Raji (cell line): ENCODE measurements around the gene TMEM80.

ENCODE experiments used
- POLR2A ChIP-seq: IDR thresholded peaks from 2 replicates; pipeline ENCODE4 v1.6.1; 2011; ENCODE audit warnings: low read depth, low read length, control low read depth; ENCODE audit not compliant: insufficient read depth

Gene TMEM80

DNA sequence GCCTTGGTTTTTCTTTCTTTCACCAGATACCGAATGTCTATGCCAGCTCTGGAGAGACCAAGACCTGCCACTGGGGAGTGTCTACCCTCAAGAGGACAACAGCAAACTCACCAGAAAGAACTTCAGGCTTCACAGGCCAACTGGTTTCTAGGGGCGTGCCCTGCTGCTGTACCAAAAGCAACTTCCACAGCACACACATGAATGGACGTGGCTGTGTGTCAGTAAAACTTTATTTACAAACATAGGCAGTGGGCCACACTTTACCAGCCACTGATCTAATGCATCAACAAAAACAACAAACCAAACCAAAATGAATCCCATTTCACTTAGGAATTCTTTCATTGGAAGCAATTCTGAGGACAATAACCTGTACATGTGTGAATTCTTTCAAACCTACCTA, 17.3 kb upstream of the TMEM80 start:
- no peak for TF ChIP-seq POLR2A

DNA sequence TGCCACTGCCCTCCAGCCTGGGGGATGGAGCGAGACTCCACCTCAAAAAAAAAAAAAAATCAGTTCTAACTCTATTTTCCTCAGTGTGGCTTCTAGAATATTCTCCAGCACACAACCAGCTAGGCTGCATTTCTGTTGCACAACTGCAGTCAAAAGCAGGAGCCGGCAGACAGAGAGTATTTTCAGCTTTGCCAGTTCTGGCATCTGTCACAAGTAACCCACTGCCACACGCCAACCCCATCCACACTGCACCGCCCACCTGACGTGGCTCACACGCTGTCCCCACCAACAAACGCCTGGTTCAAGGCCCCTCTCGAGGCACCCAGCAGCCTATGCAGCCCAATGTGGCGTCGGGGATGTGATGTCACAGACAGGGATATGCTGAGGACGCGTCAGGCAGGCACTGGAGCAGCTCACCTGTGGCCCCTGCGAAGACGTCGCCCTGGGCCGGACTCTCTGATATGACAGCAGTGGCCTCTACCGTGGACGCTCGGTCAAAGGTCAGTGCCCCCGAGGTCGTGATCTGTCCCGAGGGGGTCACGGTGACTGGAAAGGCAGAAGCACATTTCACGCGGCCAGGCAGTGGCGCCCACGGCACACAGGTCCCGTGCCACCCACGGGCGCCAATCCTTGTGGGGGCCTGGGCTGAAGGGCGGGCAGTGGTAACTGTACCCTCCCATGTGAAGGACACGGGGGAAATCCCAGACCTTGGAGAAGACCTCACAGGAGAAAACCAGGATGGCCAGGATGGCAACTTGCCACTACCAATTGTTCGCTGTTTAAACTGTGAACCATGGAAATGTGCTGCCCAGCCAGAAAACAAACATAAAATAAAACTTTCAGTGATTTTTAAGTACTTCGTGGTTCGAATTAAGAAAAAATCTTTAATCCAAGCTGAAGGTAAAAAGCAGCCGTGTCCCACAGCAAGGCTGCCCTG, 16.1 kb upstream of the TMEM80 start:
- no peak for TF ChIP-seq POLR2A

DNA sequence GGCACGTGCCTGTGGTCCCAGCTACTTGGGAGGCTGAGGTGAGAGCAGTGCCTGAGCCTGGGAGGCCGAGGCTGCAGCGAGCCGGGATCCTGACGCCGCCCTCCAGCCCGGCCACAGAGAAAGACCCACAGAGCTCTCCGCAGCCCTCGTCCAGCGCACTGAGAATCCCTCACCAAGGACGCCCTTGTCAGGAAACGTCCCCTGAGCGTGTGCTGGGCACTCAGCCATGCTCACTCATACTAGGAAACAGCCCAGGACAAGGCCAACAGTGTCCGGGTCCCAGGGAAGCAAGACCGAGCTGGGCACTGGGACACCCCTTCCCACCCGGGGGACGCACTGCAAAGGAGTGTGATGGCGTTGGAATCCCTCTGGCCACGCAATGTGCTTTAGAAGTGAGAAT, 15.1 kb upstream of the TMEM80 start:
- TF ChIP-seq POLR2A: no peak

DNA sequence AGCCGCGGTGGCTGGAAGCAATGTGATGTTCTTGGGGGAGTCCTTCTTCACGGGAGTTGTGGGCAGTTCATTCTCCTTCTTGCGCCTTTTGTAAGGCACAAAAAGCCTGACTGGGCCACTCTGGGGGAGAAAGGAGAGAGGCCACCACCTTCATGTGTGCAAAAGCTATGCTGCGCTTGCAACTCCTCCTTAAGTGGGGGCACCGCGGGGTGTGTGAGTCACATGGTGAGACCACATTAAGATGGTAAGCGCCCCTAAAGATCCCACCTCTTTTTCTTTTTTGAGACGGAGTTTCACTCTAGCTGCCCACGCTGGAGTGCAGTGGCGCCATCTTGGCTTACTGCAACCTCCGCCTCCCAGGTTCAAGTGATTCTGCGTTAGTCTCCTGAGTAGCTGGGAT, 14.6 kb upstream of the TMEM80 start:
- no peak for TF ChIP-seq POLR2A

DNA sequence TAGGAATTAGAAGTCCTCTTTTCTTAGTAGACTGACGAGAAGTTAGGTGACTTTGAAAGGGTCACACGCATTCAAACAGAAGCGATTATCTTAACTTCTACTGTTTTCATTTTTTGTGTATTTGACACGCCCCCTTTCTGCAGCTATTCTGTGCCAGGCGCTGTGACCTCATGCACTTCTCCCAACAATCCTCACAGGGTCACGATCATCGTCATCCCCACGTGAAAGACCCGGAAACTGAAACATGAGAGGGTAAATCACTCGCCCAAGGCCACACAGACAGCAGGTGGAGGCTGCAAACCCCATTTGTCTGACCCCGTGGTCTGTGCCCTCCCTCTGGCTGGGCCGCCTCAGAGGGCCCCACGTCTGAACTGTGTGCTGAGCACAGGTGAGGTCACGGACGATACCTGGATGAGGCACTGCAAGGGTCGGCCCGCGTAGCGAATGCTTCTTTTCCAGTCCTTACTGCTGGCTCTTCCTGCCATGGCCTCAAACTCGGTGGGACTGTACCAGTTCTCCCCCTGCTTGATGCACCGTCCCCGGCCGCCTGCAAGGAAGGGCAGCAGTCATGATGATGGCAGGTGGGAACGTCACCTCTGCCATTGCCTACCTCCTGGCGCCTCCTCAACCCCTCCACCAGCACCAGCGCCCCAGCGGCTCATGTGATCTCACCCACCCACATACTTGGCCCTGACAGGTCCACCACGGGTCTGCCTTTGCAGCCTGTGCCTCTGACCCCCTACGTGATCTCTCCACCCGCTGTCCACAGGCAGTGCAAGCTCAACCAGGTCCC, 9.0 kb upstream of the TMEM80 start:
- TF ChIP-seq POLR2A: no peak

DNA sequence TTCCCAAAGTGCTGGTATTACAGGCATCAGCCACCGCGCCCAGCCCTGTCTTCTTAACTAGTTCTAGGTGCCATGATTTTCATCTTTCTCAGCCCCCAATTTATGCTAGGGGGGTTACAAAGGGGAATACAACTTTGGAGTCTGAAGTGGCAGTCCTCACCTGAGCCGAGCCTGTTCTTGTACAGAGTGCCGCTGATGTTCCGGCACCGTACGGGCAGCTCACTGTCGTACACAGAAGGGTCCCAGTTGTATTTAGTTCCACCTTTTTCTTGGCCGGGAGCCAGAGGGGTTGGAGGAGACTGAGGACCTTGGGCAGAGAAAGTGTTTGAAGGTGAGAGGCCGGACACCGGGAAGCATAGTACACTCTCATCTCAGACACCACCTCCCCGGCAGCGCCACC, 7.9 kb upstream of the TMEM80 start:
- no peak for TF ChIP-seq POLR2A

DNA sequence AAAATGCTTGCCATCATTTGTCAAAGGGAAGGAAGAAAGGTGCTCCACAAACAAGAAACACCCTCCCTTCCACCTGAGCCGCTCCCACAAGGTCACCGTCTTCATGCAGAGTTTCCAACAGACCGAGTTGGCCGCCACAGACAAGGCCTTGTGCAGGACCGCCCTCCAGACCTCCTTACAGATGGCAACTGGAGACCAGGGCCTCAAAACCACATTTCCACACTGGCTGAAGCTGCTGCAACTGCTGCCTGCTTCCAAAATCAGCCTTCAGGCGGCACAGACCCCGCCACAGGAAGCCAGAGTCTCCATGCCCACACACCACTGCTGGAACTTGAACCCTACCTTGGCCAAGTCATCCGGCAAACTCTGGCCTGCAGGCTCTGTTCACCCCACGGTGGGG, 6.9 kb upstream of the TMEM80 start:
- no peak for TF ChIP-seq POLR2A

DNA sequence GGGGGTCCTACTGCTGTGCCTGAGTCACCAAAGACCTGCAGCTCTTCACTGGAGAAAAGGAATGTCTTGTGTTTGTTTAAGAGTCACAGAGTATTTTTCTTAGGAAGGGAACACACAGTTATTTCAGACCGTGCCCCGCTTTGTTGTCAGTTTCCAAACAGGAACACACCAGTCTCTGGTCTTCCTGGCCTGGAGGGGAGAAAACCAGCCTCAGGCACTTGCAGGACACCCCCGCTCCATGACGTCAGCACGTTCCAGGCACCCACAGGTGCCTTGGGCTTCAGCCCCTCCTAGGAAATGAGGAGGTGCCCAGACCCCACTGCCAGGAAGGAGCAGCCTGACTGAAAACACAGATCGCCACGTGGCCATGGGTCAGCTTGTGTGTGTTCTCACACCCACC, 6.0 kb upstream of the TMEM80 start:
- TF ChIP-seq POLR2A: no peak

DNA sequence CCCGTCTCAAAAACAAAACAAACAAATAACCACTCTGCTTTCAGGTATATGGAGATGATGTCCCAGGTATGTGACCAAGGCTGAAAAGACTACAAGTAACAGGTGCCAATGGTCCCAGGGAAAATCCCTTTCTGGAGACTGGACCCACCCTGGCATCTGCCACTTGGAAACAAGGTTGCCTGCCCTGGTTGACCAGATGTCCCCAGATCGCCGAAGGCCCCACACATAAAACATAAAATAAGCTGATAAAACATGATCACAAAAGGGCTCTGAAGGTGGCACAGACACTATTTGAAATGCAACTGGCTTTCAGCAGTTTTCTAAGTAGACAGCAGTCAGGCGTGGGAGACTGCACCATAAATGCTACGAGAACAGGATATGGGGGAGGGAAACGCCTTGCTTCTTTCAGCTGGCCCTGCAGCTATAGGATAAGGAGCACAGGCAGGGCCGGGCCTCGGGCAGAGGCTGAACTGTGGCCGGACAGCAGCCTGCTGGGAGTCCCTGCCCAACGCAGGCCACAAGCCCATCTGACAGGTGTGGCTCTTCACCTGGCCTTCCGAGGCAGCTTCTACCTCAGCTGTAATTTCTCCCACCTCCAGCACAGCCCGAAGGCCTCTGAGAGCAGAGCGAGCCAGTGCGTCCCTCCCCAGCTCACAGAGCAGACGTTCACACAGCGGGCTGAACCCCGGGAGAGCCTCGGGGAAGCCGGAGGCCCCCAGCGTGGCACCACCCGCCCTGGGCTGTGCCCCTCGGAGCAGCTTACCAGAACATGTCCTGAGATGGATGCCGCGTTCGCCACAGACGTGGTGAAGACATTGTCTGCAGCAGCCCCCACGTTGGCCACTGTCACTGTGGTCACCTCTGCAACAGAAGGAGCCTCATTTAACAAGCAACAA, 4.6 kb upstream of the TMEM80 start:
- TF ChIP-seq POLR2A: no peak

DNA sequence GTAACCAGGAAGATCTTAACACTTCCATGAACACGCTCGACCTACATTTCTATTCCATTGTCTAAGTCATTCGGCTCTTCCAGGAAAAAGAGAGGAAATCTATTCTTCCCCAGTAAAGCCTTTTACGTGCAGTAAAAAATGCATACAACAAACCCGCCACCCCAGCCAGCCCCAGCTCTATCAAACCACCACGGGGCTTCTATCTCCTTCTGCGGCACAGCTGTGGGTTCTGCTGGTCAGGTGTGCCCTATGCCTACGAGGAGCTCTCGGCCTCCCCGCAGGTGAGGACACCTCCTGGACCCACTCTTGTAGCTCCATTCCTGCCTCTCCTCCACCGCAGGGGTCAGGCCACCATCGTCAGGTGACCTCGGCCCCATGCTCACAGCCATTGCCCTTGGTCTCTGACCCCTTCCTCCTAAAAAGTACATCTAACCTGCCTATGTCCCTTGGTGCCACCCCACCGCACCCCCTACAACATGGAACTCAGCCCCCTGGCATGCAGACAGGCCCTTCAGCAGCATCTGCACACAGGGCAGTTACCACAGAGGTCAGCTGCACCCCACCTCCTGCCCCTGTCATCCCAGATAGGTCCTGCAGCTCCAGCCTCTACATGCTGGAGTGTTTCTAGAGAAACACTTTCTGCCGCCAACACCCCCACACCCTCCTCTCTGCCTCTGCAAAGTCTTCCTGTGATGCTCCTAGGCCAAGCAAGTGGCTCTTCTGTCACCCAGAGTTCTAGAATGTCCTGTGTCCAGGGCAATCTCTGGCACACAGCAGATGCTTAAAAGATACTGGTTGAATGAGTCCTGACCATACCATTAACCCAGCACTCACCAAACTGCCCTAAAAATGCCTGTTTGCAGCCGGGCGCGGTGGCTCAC, 3.7 kb upstream of the TMEM80 start:
- TF ChIP-seq POLR2A: no peak

DNA sequence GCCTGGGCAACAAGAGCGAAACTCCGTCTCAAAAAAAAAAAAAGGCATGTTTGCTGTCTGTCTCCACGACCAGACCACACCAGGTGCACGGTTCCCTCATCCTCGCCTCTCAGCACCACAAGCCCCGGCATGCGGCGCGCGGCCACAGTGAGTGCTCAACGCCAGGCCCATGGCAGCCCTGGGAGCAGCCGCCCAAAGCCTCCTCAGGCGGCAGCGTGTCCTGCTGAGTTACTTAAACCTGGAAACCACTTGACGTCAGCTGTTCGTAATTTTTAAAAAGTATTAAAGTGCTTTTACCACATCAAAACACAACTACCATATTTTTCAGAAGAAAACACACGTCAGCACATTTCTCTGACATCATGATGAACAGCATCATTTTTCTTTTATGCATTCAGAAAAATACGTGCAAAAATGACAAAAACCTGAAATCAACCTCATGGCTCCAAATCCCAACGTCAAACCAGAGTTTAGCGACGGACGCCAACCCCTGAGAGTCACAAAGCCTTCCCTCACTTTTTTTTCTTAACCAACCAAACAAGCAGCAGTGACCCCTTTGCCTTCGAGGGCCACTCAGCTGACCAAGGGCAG, 2.7 kb upstream of the TMEM80 start:
- TF ChIP-seq POLR2A: no peak

DNA sequence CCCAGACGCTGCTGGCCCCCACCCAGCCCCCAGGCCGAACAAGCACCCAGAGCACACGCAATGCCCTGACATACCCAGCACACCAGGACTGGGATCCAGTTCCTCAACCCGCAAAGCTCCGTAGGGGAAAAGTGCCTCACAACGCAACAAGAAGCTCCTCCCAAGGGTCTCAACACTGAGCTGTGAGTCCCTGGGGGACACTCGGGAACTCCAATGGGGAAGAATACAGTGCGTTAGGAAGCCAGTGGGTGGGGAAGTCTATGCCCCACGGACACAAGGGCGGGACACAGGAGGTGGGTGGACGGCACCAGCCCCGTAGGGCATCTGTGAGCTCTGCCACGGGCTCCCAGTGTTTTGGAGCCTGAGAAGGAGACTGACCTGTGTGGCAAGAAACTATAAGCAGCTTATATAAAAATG, 2.2 kb upstream of the TMEM80 start:
- TF ChIP-seq POLR2A: no peak

DNA sequence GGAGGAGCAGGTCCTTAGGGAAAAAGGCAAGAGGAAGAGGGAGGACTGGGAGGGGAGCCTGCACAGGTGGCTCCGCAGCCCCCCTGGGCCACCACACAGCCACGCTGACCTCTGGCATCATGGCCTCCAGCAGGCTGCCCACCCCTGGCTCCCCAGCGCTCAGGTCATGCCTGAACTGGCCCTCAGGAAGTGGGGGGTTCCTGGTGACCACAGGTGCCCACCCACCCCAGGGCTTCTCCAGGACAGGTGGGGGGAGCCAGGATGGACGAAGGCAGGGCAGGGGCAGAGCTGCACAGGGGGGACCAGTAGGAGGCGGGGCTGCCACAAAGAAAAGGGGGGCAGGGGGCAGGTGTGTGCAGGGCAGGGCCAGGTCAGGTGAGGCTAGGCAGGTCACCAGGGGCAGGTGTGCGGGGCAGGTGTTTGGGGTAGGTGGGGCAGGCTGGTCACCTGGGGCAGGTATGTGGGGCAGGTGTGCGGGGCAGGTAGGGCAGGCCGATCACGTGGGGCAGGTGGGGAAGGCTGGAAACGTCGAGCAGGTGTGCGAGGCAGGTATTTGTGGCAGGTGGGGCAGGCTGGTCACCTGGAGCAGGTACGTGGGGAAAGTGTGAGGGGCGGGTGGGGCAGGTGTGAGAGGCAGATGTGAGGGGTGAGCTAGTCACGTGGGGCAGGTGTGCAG, 1.6 kb upstream of the TMEM80 start:
- TF ChIP-seq POLR2A: no peak

DNA sequence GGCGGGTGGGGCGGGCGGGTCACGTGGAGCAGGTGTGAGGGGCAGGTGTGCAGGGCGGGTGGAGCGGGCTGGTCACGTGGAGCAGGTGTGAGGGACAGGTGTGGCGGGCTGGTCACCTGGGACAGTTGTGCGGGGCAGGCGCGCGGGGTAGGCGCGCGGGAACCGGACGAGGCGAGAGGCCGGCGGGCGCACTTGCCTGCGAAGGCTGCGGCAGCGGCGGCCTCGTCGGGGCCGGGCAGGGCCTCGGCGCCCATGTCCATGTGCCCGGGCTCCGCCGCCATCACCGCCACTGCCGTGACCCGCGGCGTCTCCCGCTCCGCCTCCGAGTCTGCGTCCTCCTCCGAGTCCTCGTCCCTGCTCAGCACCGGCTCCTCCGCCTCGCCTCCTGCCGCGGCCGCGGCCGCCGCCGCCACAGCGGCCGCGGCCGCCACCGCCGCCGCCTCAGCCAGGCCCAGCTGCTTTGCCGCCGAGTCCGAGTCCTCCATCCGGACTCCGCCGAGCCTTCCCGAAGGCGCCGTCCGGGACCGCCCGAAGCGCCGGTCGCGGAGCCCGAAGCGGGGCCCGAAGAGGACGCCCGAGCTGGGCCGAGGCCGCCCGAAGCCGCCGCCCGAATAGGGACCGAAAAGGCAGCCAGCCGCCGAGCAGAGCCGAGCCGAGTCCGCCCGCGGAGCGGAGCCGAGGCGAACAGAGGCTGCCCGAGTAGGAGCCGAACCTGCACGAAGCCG, 891 bp upstream of the TMEM80 start, which contains the start of gene DEAF1:
TSS of gene DEAF1 (minus strand) at position 660 of the 725 bp plus-strand sequence. CDS start at position 485, 175 bp downstream.
- TF ChIP-seq POLR2A: no peak; the same call in 1 of the 2 replicates
